Right atrium auricular region (tissue), 2 donors: ENCODE results near the gene TRA2B. TPM values are rescaled to one million over a fixed set of nuclear protein-coding genes. Genes with fewer than 3 reads are reported as not detected.

Experiments
- DNase-seq: peaks from one replicate; pipeline ENCODE4 v3.0.0-alpha.2; 2019; ENCODE audit warnings: low spot score
- H3K27ac ChIP-seq, 2 donors: fragments of 200-600 bp; sonication (generic); 1 replicate in 1 of 2; 2 replicates in 1 of 2; pipeline ENCODE4 v1.5.1; 2016 to 2019
- H3K27me3 ChIP-seq, 2 donors: fragments of 200-600 bp; sonication (generic); one replicate each; pipeline versions ENCODE4 v1.5.1 to v1.6.0; 2017 to 2019
- H3K36me3 ChIP-seq: fragments of 200-600 bp; sonication (generic); one replicate; pipeline ENCODE4 v1.5.1; 2016
- H3K4me1 ChIP-seq, 2 donors: fragments of 200-600 bp; sonication (generic); one replicate each; pipeline versions ENCODE4 v1.5.1 to v1.6.0; 2017 to 2019
- H3K4me3 ChIP-seq, 2 donors: fragments of 200-600 bp; sonication (generic); 1 replicate in 1 of 2; 2 replicates in 1 of 2; pipeline ENCODE4 v1.5.1; 2017 to 2019; ENCODE audit warnings: mild to moderate bottlenecking in 1 of 2, moderate library complexity in 1 of 2
- H3K9me3 ChIP-seq, 2 donors: fragments of 200-600 bp; sonication (generic); one replicate each; pipeline ENCODE4 v1.5.1; 2019
- total RNA-seq, 2 donors: library from RNA; depleted of rRNA; stranded (reverse); fragments of >200 nt; gene quantifications; one replicate each; pipeline ENCODE4 v1.1.0, GENCODE V29; 2016
- TF ChIP-seq, protein P1 (sequence below), 2 donors: fragments of 200-600 bp; sonication (generic); IDR thresholded peaks; one replicate each; pipeline ENCODE4 v1.5.1; 2019; ENCODE audit warnings: antibody characterized with exemption in 2 of 2

The TRA2B gene
- total RNA-seq, 2 donors from 2014 or later, result 144 to 163 TPM

GRCh38 chr3:185896636-185897035 lies 41.2 kb downstream of the TRA2B start:
- no peaks in the 10 kb centered on the region for H3K36me3 ChIP-seq
- H3K4me1 ChIP-seq, result no peaks in the 10 kb centered on the region
- H3K27ac ChIP-seq, result no peak overlapping the region
- no peaks in the 10 kb centered on the region for H3K9me3 ChIP-seq
- no peak overlapping the region for H3K4me3 ChIP-seq
- DNase-seq, result no peak
- TF ChIP-seq, protein P1, sequence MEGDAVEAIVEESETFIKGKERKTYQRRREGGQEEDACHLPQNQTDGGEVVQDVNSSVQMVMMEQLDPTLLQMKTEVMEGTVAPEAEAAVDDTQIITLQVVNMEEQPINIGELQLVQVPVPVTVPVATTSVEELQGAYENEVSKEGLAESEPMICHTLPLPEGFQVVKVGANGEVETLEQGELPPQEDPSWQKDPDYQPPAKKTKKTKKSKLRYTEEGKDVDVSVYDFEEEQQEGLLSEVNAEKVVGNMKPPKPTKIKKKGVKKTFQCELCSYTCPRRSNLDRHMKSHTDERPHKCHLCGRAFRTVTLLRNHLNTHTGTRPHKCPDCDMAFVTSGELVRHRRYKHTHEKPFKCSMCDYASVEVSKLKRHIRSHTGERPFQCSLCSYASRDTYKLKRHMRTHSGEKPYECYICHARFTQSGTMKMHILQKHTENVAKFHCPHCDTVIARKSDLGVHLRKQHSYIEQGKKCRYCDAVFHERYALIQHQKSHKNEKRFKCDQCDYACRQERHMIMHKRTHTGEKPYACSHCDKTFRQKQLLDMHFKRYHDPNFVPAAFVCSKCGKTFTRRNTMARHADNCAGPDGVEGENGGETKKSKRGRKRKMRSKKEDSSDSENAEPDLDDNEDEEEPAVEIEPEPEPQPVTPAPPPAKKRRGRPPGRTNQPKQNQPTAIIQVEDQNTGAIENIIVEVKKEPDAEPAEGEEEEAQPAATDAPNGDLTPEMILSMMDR (IDR thresholded peaks at IDR 0.05), result no peak
- no peaks in the 10 kb centered on the region for H3K27me3 ChIP-seq

DNA sequence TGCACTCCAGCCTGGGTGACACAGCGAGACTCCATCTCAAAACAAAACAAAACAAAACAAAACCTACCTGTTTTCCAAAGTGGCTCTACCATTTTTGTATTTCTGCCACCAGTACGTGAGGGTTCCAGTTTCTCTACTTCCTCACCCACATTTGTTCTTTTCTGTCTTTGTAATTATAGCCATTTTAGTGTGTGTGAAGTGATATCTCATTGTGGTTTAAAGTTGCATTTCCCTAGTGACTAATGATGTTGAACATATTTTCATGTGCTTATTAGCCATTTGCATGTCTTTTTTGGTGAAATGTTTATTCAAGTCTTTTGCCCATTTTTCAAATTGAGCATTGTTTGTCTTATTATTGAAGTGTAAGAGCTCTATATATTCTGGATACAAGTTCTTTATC lies 50.7 kb downstream of the TRA2B start:
- no peak overlapping the region for H3K27ac ChIP-seq
- H3K36me3 ChIP-seq, result no peaks in the 10 kb centered on the region
- no peaks in the 10 kb centered on the region for H3K9me3 ChIP-seq
- TF ChIP-seq, protein P1 (IDR thresholded peaks at IDR 0.05), result no peak
- H3K4me3 ChIP-seq, result no peak overlapping the region
- no peak for DNase-seq
- H3K4me1 ChIP-seq, result no peaks in the 10 kb centered on the region
- no peaks in the 10 kb centered on the region for H3K27me3 ChIP-seq

GRCh38 chr3:185884641-185885040 lies 53.2 kb downstream of the TRA2B start:
- H3K27me3 ChIP-seq, result no peaks in the 10 kb centered on the region
- H3K9me3 ChIP-seq, result no peaks in the 10 kb centered on the region
- DNase-seq, result no peak
- no peaks in the 10 kb centered on the region for H3K36me3 ChIP-seq
- H3K4me3 ChIP-seq, result no peak overlapping the region
- H3K27ac ChIP-seq, result no peak overlapping the region
- TF ChIP-seq, protein P1 (IDR thresholded peaks at IDR 0.05), result no peak
- H3K4me1 ChIP-seq, result no peaks in the 10 kb centered on the region

- no peaks in the 10 kb centered on the region for H3K9me3 ChIP-seq
- DNase-seq, result no peak
- no peak overlapping the region for H3K27ac ChIP-seq
- no peaks in the 10 kb centered on the region for H3K27me3 ChIP-seq
- H3K4me3 ChIP-seq, result no peak overlapping the region
- H3K36me3 ChIP-seq, result no peaks in the 10 kb centered on the region
- H3K4me1 ChIP-seq, result no peaks in the 10 kb centered on the region
- TF ChIP-seq, protein P1 (IDR thresholded peaks at IDR 0.05), result no peak
These were observed 55.9 kb downstream of the TRA2B start for GRCh38 chr3:185881926-185882325.

GRCh38 chr3:185880600-185880999 lies 57.2 kb downstream of the TRA2B start:
- Histone ChIP-seq H3K4me1 (no peaks in the 10 kb centered on the region), H3K27me3 (no peaks in the 10 kb centered on the region), H3K36me3 (no peaks in the 10 kb centered on the region), H3K4me3 (no peak overlapping the region), H3K27ac (no peak overlapping the region), H3K9me3 (no peaks in the 10 kb centered on the region)
- TF ChIP-seq, protein P1 (IDR thresholded peaks at IDR 0.05), result no peak
- no peak for DNase-seq

DNA sequence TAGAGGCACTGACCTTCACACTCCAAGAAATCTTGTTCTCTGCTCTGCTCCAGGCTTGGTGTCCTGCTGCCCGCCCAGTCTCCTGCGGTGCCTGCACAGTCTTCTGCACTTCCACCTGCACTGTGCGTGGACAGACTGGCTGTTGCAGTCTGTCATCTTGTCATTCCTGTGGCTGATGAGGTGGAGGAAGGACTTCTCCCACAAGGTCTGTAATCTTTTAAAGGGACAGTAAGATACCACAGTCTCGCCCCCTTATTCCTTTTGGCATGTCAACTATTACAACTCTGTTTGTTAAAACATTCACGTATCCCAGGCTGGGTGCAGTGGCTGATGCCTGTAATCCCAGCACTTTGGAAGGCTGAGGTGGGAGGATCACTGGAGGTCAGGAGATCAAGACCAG lies 58.9 kb downstream of the TRA2B start:
- DNase-seq, result no peak
- TF ChIP-seq, protein P1 (IDR thresholded peaks at IDR 0.05), result no peak
- Histone ChIP-seq H3K27ac (no peak overlapping the region), H3K4me1 (no peaks in the 10 kb centered on the region), H3K4me3 (no peak overlapping the region), H3K27me3 (no peaks in the 10 kb centered on the region), H3K36me3 (no peaks in the 10 kb centered on the region), H3K9me3 (no peaks in the 10 kb centered on the region)
